GM12878 (cell line): ENCODE results near the gene IPPK.

Source experiments
- CEBPB ChIP-seq, 2 experiments: fragments of 150-350 bp in 1 of 2; IDR thresholded peaks; 2 replicates each; pipeline ENCODE4 v1.6.1; 2012 to 2014; ENCODE audit warnings: low read depth in 2 of 2, low read length in 2 of 2, borderline replicate concordance in 1 of 2, inconsistent platforms in 1 of 2
- ELK1 ChIP-seq: IDR thresholded peaks from 2 replicates; pipeline ENCODE4 v1.6.1; 2012; ENCODE audit warnings: low read depth, low read length, improper control_type of control experiment
- HDAC2 ChIP-seq: fragments of 200-600 bp; sonication (generic); IDR thresholded peaks from 2 replicates; pipeline ENCODE4 v1.6.1; 2017
- MLLT1 ChIP-seq: fragments of 450-650 bp; IDR thresholded peaks from 2 replicates; pipeline ENCODE4 v1.6.1; 2016; ENCODE audit warnings: mild to moderate bottlenecking
- NR2F1 ChIP-seq: fragments of 450-650 bp; conservative IDR thresholded peaks from 2 replicates; pipeline ENCODE4 v1.6.1; 2017; ENCODE audit warnings: mild to moderate bottlenecking
- POLR2A ChIP-seq: IDR thresholded peaks from 2 replicates; pipeline ENCODE4 v1.6.1; 2011; ENCODE audit warnings: low read depth, mild to moderate bottlenecking, low read length
- POLR2AphosphoS2 ChIP-seq: IDR thresholded peaks from 2 replicates; pipeline ENCODE4 v1.6.1; 2011; ENCODE audit warnings: low read depth, mild to moderate bottlenecking, low read length, improper control_type of control experiment, moderate library complexity
- RFX5 ChIP-seq: IDR thresholded peaks from 2 replicates; pipeline ENCODE4 v1.6.1; 2011; ENCODE audit warnings: low read depth, low read length, improper control_type of control experiment
- SREBF1 ChIP-seq: IDR thresholded peaks from 2 replicates; pipeline ENCODE4 v1.6.1; 2012; ENCODE audit warnings: mild to moderate bottlenecking, low read length
- SREBF2 ChIP-seq: IDR thresholded peaks from 2 replicates; pipeline ENCODE4 v1.6.1; 2012; ENCODE audit warnings: mild to moderate bottlenecking, low read length
- ZNF274 ChIP-seq: IDR thresholded peaks from one replicate; pipeline ENCODE4 v1.8.0; 2011; ENCODE audit not compliant: insufficient read length, insufficient read depth
- TF ChIP-seq, protein P1 (sequence below), 3 experiments: IDR thresholded peaks in 2 of 3; conservative IDR thresholded peaks in 1 of 3; 2 replicates each; pipeline ENCODE4 v1.5.1; 2011; ENCODE audit warnings: low read depth in 3 of 3, low read length in 3 of 3, mild to moderate bottlenecking in 3 of 3, control low read depth in 2 of 3, moderate library complexity in 2 of 3, inconsistent platforms in 1 of 3, mixed read lengths in 1 of 3; ENCODE audit not compliant: control insufficient read depth in 2 of 3, insufficient read depth in 1 of 3; ENCODE audit errors: extremely low read depth in 1 of 3

DNA sequence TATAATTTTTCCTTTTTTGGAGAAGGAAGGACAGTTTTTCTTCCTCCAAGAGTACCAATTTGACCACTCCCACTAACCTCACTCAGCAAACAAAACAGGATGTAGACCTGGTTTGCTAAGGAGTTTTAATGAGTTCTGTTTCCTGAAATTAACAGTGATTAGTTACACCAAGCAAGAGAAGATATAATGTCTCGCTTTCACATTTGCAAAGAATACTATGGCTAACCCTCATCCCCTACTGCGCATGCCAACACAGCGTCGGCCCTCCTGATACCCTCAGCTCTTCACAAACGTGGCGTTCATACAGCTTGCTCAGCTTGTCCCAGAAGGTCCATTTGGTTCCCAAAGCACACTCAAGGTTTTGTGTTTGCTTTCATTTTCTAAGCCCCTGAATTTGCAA, 41.9 kb upstream of the IPPK start:
- TF ChIP-seq ZNF274 (no peak), SREBF1 (no peak), HDAC2 (no peak), CEBPB (IDR thresholded peaks at IDR 0.05; ENCODE audit: borderline replicate concordance in 1 of 2, low read depth in 2 of 2, low read length in 2 of 2) (no peak), ELK1 (no peak), POLR2AphosphoS2 (no peak), SREBF2 (no peak), POLR2A (no peak), NR2F1 (no peak), MLLT1 (no peak), RFX5 (no peak)
- TF ChIP-seq, protein P1, sequence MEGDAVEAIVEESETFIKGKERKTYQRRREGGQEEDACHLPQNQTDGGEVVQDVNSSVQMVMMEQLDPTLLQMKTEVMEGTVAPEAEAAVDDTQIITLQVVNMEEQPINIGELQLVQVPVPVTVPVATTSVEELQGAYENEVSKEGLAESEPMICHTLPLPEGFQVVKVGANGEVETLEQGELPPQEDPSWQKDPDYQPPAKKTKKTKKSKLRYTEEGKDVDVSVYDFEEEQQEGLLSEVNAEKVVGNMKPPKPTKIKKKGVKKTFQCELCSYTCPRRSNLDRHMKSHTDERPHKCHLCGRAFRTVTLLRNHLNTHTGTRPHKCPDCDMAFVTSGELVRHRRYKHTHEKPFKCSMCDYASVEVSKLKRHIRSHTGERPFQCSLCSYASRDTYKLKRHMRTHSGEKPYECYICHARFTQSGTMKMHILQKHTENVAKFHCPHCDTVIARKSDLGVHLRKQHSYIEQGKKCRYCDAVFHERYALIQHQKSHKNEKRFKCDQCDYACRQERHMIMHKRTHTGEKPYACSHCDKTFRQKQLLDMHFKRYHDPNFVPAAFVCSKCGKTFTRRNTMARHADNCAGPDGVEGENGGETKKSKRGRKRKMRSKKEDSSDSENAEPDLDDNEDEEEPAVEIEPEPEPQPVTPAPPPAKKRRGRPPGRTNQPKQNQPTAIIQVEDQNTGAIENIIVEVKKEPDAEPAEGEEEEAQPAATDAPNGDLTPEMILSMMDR (IDR thresholded peaks at IDR 0.05 in 2 of 3, conservative IDR thresholded peaks at IDR 0.05 in 1 of 3; ENCODE audit: control insufficient read depth in 2 of 3, extremely low read depth in 1 of 3, insufficient read depth in 1 of 3, low read depth in 3 of 3, low read length in 3 of 3): no peak
